Muscle of leg (tissue), 11 donors: ENCODE data around the gene FAM98A. TPM values are rescaled to one million over a fixed set of nuclear protein-coding genes. Genes with fewer than 3 reads are reported as not detected.

ENCODE experiments used
- DNase-seq: peaks from one replicate; pipeline ENCODE4 v3.0.0; 2013
- H3K27ac ChIP-seq: one replicate; pipeline ENCODE4 v1.5.1; 2013; ENCODE audit warnings: mild to moderate bottlenecking, low read length, control low read depth
- H3K27me3 ChIP-seq: one replicate; pipeline ENCODE4 v1.6.1; 2013; ENCODE audit warnings: low read length; ENCODE audit not compliant: control insufficient read depth, insufficient read depth
- H3K36me3 ChIP-seq: one replicate; pipeline ENCODE4 v1.6.1; 2013; ENCODE audit warnings: low read length; ENCODE audit not compliant: control insufficient read depth, insufficient read depth
- H3K4me1 ChIP-seq: one replicate; pipeline ENCODE4 v1.6.1; 2013; ENCODE audit warnings: low read length; ENCODE audit not compliant: control insufficient read depth, insufficient read depth
- H3K4me3 ChIP-seq: one replicate; pipeline ENCODE4 v1.5.1; 2013; ENCODE audit warnings: low read length, control low read depth
- H3K9me3 ChIP-seq: replicated peaks from 2 replicates; pipeline ENCODE4 v1.6.1; 2013; ENCODE audit warnings: low read depth, low read length; ENCODE audit not compliant: control insufficient read depth
- WGBS: methylation state at CpG from one replicate; pipeline ENCODE4 v1.1.5; 2013; ENCODE audit warnings: missing lambda C conversion rate; ENCODE audit not compliant: insufficient coverage; 5-methylcytosine and 5-hydroxymethylcytosine counted together
- polyA plus RNA-seq, 8 donors: library from polyadenylated mRNA; unstranded; fragments of 120-200 nt; gene quantifications; one replicate each; pipeline versions ENCODE4 v1.2.1 to v1.2.3, GENCODE V29; 2013; ENCODE audit warnings: inconsistent platforms in 1 of 8, low replicate concordance in 1 of 8; ENCODE audit not compliant: insufficient read length in 8 of 8, insufficient read depth in 1 of 8
- total RNA-seq: library from RNA; stranded (reverse); fragments of 120-200 nt; gene quantifications from one replicate; pipeline ENCODE4 v1.2.4, GENCODE V29; 2013

Gene FAM98A
- total and polyA plus RNA-seq, 9 donors: 22.2 to 43.2 (median 35.7) TPM

DNA sequence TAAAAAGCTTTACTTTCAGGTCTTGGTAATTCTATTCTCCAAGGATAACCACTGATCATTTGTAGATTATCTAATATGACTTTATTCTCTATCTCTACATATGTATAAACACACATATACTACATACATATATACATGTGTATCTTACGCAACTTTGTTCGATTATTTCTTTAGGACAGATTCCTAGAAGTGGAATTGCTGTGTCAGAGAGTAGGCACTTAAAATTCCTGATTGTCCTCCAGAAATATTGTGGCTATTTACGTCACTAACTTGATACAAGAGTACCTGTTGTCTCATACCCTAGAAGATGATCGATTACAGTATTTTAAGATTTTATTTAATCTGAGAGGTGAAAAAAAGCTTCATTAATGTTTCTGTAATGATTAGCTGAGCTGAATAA is 57.9 kb downstream of the FAM98A start:
- peaks cover 7% of the 10 kb centered on the region for H3K36me3 ChIP-seq
- no peaks in the 10 kb centered on the region for H3K9me3 ChIP-seq
- WGBS: no CpG with 5 or more reads among the region's 4 CpGs
- no peak for DNase-seq
- no peak overlapping the region for H3K4me3 ChIP-seq
- H3K27ac ChIP-seq: no peak overlapping the region
- peaks cover 3% of the 10 kb centered on the region for H3K4me1 ChIP-seq
- H3K27me3 ChIP-seq: no peaks in the 10 kb centered on the region

GRCh38 chr2:33535421-33535820 is 63.7 kb downstream of the FAM98A start:
- peaks cover 7% of the 10 kb centered on the region for H3K36me3 ChIP-seq
- WGBS: 53% methylated on average over 3 of the region's 3 CpGs
- DNase-seq: no peak

More at GRCh38 chr2:33535421-33535820, 63.7 kb downstream of the FAM98A start:
- no peak overlapping the region for H3K27ac ChIP-seq
- H3K9me3 ChIP-seq: no peaks in the 10 kb centered on the region
- H3K4me3 ChIP-seq: no peak overlapping the region
- no peaks in the 10 kb centered on the region for H3K27me3 ChIP-seq
- H3K4me1 ChIP-seq: peaks cover 8% of the 10 kb centered on the region

Other genes starting within 250 kb of the FAM98A start
- gene RASGRP3, start 122.7 kb downstream of the FAM98A start, total RNA-seq: 38.3 TPM
- gene RASGRP3, start 122.7 kb downstream of the FAM98A start, polyA plus RNA-seq: 10 to 100 TPM; 17.9 to 33.7 (median 25.5) TPM